H1 (cell line): ENCODE measurements around the gene IP6K3. TPM values are rescaled to one million over a fixed set of nuclear protein-coding genes. Genes with fewer than 3 reads are reported as not detected.

Source experiments
- polyA plus RNA-seq, 7 experiments: library from polyadenylated mRNA; depleted of rRNA in 3 of 7; stranded (reverse) in 5 of 7; unstranded in 2 of 7; fragments of >200 nt in 5 of 7; fragments of 200-250 nt in 2 of 7; gene quantifications; 1 replicate in 5 of 7; 2 replicates in 1 of 7; 4 replicates in 1 of 7; pipeline versions ENCODE4 v1.2.1 to v1.2.3, GENCODE V29; 2011 to 2013; ENCODE audit warnings: missing spikeins in 2 of 7, mixed read lengths in 2 of 7
- total RNA-seq: library from RNA; stranded (reverse); fragmentation: NEBNext Ultra II Directional; extraction: Animal tissue kit (Norgen Biotek cat#: 25700); gene quantifications from 2 replicates; pipeline ENCODE4 v1.2.1, GENCODE V29; 2021
- TF ChIP-seq, protein P1 (sequence below): fragments of 300-600 bp; sonication (generic); IDR thresholded peaks from 2 replicates; pipeline ENCODE4 v1.7.1; 2012; ENCODE audit warnings: low read length, moderate library complexity, mild to moderate bottlenecking, inconsistent platforms; ENCODE audit not compliant: insufficient replicate concordance

IP6K3 gene
- total and polyA plus RNA-seq, 2 of the 8 experiments (the other 6 are each of a cell fraction or from before 2014, with no cell fraction given) = 0.22 to 0.73 TPM

DNA sequence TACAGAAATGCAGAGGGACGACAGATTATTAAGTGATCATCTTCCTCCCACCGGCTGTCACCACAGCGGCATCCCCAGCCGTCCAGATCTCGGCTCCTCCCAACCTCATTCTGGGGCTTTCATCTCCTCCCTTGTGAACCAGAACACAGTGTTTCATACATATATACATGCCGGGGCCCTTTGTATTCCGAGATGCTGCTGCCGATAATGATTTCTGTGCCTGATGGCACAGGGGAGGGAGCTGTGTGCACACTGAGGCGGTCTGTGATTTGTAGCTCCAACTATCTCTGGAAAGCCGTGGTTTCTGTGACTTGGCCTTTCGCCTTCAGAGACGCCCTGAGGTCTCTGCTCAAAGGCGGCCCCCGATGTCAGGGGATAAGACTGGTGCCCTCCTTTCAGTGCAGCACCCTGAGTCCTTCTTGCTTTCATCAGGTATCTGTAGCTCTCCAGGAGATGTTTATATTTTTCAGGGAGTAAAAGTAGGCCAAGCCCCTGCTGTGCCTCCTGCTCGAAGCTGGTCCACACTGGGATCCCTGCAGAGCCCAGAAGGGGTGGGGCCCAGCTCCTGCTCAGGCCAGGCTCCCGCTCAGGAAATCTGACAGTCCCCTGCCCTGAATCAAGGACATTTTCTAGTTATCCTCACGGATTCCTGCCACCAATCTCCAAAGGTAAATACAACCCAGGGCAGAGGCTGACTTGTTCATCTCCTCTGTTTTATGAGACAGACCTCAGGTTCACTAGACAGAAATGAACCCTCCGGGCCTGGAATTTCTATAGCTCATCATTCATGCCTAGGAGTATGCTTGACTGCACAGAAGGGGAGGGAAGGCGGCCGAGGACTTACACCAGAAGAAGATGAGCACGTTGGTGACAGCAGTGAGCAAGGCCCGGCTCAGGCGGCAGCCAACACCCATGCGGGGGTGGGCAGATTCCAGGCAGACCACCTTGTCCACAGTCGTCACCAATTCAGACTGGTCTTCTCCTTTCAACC is 31.0 kb upstream of the IP6K3 start (continued):
- TF ChIP-seq, protein P1, sequence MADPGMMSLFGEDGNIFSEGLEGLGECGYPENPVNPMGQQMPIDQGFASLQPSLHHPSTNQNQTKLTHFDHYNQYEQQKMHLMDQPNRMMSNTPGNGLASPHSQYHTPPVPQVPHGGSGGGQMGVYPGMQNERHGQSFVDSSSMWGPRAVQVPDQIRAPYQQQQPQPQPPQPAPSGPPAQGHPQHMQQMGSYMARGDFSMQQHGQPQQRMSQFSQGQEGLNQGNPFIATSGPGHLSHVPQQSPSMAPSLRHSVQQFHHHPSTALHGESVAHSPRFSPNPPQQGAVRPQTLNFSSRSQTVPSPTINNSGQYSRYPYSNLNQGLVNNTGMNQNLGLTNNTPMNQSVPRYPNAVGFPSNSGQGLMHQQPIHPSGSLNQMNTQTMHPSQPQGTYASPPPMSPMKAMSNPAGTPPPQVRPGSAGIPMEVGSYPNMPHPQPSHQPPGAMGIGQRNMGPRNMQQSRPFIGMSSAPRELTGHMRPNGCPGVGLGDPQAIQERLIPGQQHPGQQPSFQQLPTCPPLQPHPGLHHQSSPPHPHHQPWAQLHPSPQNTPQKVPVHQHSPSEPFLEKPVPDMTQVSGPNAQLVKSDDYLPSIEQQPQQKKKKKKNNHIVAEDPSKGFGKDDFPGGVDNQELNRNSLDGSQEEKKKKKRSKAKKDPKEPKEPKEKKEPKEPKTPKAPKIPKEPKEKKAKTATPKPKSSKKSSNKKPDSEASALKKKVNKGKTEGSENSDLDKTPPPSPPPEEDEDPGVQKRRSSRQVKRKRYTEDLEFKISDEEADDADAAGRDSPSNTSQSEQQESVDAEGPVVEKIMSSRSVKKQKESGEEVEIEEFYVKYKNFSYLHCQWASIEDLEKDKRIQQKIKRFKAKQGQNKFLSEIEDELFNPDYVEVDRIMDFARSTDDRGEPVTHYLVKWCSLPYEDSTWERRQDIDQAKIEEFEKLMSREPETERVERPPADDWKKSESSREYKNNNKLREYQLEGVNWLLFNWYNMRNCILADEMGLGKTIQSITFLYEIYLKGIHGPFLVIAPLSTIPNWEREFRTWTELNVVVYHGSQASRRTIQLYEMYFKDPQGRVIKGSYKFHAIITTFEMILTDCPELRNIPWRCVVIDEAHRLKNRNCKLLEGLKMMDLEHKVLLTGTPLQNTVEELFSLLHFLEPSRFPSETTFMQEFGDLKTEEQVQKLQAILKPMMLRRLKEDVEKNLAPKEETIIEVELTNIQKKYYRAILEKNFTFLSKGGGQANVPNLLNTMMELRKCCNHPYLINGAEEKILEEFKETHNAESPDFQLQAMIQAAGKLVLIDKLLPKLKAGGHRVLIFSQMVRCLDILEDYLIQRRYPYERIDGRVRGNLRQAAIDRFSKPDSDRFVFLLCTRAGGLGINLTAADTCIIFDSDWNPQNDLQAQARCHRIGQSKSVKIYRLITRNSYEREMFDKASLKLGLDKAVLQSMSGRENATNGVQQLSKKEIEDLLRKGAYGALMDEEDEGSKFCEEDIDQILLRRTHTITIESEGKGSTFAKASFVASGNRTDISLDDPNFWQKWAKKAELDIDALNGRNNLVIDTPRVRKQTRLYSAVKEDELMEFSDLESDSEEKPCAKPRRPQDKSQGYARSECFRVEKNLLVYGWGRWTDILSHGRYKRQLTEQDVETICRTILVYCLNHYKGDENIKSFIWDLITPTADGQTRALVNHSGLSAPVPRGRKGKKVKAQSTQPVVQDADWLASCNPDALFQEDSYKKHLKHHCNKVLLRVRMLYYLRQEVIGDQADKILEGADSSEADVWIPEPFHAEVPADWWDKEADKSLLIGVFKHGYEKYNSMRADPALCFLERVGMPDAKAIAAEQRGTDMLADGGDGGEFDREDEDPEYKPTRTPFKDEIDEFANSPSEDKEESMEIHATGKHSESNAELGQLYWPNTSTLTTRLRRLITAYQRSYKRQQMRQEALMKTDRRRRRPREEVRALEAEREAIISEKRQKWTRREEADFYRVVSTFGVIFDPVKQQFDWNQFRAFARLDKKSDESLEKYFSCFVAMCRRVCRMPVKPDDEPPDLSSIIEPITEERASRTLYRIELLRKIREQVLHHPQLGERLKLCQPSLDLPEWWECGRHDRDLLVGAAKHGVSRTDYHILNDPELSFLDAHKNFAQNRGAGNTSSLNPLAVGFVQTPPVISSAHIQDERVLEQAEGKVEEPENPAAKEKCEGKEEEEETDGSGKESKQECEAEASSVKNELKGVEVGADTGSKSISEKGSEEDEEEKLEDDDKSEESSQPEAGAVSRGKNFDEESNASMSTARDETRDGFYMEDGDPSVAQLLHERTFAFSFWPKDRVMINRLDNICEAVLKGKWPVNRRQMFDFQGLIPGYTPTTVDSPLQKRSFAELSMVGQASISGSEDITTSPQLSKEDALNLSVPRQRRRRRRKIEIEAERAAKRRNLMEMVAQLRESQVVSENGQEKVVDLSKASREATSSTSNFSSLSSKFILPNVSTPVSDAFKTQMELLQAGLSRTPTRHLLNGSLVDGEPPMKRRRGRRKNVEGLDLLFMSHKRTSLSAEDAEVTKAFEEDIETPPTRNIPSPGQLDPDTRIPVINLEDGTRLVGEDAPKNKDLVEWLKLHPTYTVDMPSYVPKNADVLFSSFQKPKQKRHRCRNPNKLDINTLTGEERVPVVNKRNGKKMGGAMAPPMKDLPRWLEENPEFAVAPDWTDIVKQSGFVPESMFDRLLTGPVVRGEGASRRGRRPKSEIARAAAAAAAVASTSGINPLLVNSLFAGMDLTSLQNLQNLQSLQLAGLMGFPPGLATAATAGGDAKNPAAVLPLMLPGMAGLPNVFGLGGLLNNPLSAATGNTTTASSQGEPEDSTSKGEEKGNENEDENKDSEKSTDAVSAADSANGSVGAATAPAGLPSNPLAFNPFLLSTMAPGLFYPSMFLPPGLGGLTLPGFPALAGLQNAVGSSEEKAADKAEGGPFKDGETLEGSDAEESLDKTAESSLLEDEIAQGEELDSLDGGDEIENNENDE = no peak
